Stimulated activated naive CD8-positive, alpha-beta T cell treated with anti-CD3 and anti-CD28 coated beads, Interleukin-15, amount 100 ng/mL, for 72 hours (primary cell): ENCODE results near the gene GLRX3.

Experiments
- ATAC-seq: fragments of 150-1000 bp; cut with Tn5 transposase; 2 replicates; pipeline ENCODE4 v1.10.0; 2021; ENCODE audit warnings: mild to moderate bottlenecking, moderate library complexity
- DNase-seq, 2 donors: peaks; one replicate each; pipeline ENCODE4 v3.0.0; 2021 to 2022
- H3K27ac Mint-ChIP-seq, 2 donors: one replicate each; pipeline ENCODE4 v1.8.0; 2022; ENCODE audit warnings: mild to moderate bottlenecking in 2 of 2, mixed read lengths in 2 of 2, moderate library complexity in 2 of 2
- H3K27me3 Mint-ChIP-seq: one replicate; pipeline ENCODE4 v1.8.0; 2022; ENCODE audit warnings: mixed read lengths
- H3K4me1 Mint-ChIP-seq: one replicate; pipeline ENCODE4 v1.8.0; 2022; ENCODE audit warnings: mild to moderate bottlenecking, mixed read lengths
- H3K4me3 Mint-ChIP-seq, 2 donors: one replicate each; pipeline ENCODE4 v1.8.0; 2022; ENCODE audit warnings: mild to moderate bottlenecking in 2 of 2, mixed read lengths in 2 of 2, moderate library complexity in 1 of 2
- H3K9me3 Mint-ChIP-seq, 2 donors: one replicate each; pipeline ENCODE4 v1.8.0; 2022; ENCODE audit warnings: mixed read lengths in 2 of 2

The GLRX3 gene

GRCh38 chr10:130226012-130226411 is 89.8 kb downstream of the GLRX3 start:
- H3K9me3 Mint-ChIP-seq = peaks cover 15 to 28% of the 10 kb centered on the region in 2 donors
- H3K27me3 Mint-ChIP-seq = peaks cover 7% of the 10 kb centered on the region
- H3K4me1 Mint-ChIP-seq = no peaks in the 10 kb centered on the region
- H3K4me3 Mint-ChIP-seq = no peak overlapping the region
- H3K27ac Mint-ChIP-seq = no peak overlapping the region
- ATAC-seq = no peak
- DNase-seq = no peak

DNA sequence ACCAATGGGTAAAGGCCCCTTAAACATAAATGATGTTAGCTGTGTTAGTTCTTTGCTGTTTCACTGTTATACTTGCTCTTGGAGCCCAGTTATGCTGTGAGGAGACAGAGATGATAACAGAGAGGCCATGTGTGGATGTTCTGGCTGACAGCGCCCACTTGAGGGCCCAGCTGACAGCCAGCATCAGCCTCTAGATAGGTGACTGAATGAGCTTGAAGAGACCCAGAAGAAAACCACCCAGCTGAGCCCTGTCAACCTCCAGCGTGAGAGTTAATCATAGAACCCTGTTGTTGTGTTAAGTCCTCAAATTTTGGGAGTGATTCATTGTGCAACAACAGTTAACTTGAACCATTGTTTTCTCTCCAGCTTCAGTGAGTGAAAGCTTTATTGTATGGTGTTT is 91.7 kb downstream of the GLRX3 start:
- DNase-seq = no peak
- Mint-ChIP-seq H3K4me3 (no peak overlapping the region), H3K27ac (no peak overlapping the region), H3K4me1 (no peaks in the 10 kb centered on the region), H3K9me3 (peaks cover 15 to 28% of the 10 kb centered on the region in 2 donors), H3K27me3 (peaks cover 7% of the 10 kb centered on the region)
- no peak for ATAC-seq
